GM21529 (cell line): Measurements from ENCODE around the gene ZNF316.
"Not testable (repeated sequence)": the region's sequence is repeated elsewhere in the genome, so short reads cannot be mapped to it uniquely, and the experiment has no call there.

ENCODE experiments used
- ATAC-seq: cut with Tn5 transposase; IDR thresholded peaks from one replicate; pipeline ENCODE4 v1.9.1; 2021; ENCODE audit not compliant: unreplicated experiment

Gene ZNF316

DNA sequence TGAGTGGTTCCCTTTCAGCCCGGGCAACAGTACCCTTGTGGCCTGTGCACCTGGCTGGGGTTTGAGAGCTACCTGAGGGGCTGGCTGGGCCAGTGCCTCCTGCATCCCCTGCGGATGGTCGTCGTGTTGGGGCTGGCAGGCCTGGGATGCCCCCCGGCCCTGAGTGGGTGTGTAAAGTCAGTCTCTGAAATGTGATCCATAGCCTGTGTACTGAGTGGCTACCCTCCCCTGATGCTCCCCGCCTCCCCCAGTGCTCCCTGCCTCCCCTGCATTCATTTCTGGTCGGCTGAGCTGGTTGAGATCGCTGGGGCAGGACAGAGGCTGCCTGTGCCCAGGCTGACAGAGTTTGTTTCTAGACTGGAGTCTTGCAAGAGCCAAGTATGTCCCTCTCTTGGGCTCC is 9.3 kb downstream of the ZNF316 start:
- no peak for ATAC-seq

DNA sequence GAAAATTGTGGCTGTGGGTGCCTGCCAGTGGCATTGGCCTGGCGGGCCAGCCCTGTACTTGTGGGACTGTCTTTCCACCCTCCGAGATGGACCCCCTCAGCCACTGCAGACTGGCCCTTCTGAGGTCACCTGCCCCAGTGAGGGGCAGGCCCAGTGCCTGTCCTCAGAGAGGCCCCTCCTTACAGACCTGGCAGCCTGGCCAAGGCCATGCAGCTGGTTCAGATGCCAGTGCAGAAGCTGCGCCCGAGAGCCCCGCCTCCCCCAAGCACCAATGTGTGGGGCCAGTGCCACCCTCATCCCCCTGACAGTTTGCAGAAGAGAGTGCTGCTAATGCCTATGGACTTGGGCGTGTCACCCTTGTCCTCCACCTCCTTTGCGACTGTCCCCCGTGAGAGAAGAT is 10.0 kb downstream of the ZNF316 start:
- no peak for ATAC-seq

DNA sequence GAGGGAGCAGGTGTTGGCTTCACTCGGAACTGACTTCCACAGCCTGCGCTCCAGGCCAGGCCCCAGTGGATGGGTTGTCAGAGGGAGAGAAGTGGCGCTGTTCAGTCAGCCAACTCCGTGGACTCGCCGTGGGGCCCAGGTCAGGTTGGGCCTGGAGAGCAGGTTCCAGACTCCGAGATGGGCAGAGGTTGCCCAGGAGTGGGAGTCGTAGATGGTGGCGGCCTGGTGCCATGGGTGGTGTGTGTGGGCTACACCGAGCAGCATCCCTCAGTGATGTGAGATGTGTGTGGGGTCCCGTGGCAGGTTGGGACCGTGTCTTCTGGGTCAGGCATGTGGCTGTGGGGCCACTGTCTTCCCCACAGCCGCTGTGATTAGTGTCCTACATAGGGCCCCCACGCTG is 10.4 kb downstream of the ZNF316 start:
- ATAC-seq = no peak

DNA sequence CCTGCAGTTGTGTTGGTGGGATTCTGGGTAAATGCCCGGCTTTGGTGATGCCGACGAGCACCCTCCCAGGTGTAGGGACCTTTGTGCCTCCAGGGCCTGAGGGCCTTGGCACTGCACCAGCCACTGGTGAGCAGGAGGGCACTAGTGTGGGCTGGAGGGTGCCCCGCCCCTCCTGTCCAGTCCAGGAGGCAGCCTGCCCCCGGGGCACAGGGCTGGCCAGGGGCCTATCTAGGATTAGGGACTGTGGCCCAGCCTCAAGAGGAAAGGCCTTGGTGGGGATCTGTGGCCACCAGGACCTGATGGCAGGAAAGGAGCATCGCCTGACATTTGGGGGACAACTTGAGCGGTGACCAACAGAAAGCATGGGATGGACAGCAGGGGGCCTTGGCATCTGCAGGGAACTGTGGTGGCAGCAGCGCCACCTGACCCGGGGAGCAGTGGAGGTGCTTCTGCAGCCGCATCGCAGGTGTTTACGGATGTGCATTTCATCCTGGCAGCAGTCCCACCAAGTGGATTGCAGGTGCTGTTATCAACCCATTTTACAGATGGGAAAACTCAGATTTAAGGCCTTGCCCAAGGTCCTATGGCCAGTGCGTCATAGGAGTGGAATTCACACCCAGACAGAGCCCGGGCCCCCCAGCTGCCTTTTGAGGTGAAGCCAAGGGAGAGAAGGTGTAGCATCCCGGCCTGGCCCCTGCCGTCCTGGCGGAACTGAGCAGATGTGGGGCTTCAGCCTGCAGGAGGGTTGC is 11.1 kb downstream of the ZNF316 start:
- ATAC-seq = no peak

DNA sequence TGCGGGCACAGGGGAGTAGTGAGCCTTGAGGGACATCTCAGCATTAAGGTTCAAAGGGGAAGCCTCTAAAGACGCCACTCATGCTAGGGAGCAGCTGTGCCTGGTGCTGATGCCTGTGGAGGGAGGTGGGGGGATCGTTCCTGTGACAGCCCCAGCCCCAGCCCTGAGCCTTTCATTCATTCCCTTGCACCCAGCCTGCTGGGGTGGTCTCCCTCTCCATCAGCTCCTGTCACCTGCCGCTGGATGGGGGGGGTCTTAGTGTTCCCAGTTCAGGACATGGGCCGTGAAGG is 11.6 kb downstream of the ZNF316 start:
- ATAC-seq = no peak

DNA sequence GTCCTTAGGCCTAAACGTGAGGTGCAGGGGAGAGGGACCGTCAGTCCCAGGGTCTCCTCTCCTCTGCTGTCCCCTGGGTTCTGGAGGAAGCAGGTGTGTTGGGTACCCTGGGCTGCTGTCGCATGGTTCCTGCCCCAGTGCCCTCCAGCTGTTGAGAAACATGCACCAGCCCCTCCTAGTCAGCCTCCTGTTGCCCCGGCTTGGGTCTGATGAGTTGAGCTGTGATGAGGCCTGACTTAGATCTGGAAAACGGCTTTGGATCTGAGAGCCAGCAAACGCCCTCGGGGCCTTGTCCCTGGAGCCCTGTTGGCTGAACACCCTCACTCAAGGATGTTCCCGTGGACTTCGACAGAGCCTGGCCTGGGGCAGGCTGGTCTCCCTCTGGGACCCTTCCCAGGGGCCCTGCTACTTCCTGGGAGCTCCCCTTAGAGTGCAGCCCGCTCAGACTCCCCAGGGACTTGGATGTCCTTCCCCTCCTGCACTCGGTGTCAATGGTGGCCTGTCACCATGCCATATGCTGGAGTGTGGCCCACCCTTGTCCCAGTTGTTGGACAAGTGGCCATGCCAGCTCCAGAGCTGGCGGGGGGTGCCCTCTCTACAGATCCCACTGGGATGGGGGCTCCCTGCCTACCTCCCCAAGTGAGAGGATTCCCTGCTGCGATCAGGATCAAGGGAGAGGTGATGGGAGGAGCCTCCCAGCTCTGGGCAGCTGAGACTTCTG is 12.3 kb downstream of the ZNF316 start:
- no peak for ATAC-seq

DNA sequence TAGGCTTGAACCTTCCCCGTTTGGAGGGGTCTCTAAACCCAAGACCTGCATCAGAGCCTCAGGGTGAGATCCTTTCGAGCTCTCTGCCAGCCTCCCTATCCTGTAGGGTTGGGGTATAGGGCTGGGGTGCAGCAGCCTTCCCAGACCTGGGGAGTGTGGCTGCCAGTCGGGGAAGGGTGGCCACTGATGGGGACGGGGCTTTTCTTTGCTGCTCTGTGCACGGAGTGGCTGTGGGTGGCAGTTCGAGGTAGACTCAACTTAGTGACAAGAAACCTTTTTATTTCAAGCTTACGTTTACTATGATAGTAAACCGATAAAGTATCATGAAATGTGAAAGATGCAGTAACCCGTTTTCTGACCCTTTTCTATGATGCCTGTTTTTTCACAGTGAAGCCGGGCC is 13.0 kb downstream of the ZNF316 start:
- ATAC-seq = no peak

DNA sequence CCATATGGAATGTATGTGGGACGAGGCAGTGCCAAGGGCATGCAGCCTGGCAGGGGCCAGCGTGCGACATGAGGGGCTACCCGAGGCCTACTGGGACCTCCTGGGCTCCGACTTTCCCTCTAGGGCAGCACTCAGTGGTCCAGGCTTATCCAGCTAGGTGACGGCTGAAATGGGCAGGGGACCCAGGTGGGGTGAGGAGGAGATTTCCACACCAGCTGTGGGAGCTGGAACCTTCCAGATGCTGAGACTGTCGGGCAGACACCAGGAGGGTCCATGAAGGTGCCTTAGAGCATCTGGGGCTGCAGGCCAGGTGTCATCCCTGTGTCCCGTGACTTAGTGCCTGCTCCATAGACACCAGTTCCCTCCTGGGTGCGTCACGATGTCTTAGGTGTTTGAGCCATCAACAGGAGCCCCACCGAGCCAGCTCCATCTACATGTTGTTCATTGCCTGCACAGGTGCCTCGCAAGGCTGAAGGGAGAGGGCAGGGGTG is 13.4 kb downstream of the ZNF316 start:
- ATAC-seq = no peak

DNA sequence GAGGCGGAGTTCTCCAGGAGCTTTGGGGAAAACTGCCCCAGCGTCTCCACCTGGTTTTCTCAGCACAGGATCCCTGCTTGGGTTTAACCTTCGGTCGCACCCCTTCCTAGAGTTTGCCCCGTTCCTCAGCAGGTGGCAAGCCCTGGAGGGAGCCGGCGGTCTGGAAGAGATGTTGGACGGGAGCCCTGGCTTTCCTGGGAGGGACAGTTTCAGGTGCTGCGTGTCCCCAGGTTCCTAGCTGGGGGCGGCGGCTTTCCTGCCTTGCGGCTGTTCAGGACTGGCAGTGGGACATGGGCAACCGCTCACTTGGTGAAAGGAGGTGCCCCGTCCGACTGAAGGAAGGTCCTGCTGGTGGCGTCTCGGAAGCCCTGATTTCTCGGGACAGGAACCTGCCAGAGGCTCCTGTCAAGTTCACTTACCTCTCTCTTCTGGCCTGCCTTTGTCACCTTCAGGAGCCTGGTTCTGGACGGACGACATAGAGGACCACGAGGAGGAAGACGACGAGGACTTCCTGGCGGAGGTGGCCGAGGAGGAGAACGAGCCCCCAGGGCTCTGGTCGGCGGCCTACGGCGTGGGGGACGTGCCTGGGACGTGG is 14.8 kb downstream of the ZNF316 start:
- ATAC-seq = no peak

DNA sequence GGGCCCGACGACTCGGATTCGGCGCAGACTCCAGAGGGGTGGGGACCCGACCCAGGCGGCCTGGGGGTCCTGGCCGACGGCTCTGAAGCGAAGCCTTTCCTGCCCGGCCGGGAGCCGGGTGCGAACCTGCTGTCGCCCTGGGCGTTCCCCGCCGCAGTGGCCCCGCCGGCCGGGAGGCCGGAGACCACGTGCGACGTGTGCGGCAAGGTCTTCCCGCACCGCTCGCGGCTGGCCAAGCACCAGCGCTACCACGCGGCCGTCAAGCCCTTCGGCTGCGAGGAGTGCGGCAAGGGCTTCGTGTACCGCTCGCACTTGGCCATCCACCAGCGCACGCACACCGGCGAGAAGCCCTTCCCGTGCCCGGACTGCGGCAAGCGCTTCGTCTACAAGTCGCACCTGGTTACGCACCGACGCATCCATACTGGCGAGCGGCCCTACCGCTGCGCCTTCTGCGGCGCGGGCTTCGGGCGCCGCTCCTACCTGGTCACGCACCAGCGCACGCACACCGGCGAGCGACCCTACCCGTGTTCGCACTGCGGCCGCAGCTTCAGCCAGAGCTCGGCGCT is 15.4 kb downstream of the ZNF316 start:
- ATAC-seq = no peak

DNA sequence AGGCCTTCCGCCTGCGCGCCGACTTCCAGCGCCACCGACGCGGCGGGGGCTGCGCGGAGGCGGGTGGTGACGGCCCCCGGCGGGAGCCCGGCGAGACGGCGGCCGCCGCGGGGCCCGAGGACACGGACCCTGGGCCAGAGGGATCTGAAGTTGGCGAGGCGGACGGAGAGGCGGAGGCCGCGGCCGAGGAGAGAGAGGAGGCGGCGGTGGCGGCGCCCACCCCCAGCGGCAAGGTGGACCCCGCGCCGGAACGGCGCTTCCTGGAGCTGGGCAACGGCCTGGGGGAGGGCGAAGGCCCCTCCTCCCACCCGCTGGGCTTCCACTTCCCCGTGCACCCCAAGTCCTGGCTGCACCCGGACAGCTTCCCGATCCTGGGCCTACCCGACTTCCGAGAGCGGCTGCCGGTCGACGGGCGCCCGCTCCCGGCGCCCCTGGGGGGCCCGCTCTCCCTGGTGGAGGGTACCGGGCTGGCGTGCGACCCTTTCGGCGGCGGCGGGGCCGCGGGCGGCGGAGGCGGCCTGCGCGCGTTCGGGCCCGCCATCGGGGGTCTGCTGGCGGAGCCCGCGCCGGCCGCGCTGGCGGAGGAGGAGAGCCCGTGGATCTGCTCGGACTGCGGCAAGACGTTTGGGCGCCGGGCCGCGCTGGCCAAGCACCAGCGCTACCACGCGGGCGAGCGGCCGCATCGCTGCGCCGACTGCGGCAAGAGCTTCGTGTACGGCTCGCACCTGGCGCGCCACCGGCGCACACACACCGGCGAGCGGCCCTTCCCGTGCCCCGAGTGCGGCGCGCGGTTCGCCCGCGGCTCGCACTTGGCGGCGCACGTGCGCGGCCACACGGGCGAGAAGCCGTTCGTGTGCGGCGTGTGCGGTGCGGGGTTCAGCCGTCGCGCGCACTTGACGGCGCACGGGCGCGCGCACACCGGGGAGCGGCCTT is 16.2 kb downstream of the ZNF316 start:
- ATAC-seq = no peak

DNA sequence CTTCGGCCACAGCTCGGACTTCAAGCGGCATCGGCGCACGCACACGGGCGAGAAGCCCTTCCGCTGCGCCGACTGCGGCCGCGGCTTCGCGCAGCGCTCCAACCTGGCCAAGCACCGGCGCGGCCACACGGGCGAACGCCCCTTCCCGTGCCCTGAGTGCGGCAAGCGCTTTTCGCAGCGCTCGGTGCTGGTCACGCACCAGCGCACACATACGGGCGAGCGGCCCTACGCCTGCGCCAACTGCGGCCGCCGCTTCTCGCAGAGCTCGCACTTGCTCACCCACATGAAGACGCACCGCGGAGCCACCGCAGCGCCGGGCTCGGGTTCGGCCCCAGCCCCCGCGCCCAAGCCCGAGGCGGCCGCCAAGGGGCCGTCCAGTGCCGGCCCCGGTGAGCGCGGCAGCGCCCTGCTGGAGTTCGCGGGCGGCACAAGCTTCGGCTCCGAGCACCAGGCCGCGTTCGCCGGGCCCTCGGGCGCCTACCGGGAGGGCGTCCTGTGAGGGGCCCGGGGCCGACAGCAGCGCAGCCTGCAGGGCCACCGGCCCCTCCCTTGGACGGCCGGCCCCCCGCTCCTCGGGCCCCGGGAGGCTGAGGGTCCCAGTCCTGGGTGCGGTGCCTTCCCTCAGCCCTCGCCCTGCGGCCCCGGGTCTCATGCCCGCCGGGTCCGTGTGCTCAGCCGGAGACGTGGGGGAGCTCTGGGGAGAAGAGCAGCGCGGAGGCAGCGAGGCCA is 17.2 kb downstream of the ZNF316 start:
- no peak for ATAC-seq

DNA sequence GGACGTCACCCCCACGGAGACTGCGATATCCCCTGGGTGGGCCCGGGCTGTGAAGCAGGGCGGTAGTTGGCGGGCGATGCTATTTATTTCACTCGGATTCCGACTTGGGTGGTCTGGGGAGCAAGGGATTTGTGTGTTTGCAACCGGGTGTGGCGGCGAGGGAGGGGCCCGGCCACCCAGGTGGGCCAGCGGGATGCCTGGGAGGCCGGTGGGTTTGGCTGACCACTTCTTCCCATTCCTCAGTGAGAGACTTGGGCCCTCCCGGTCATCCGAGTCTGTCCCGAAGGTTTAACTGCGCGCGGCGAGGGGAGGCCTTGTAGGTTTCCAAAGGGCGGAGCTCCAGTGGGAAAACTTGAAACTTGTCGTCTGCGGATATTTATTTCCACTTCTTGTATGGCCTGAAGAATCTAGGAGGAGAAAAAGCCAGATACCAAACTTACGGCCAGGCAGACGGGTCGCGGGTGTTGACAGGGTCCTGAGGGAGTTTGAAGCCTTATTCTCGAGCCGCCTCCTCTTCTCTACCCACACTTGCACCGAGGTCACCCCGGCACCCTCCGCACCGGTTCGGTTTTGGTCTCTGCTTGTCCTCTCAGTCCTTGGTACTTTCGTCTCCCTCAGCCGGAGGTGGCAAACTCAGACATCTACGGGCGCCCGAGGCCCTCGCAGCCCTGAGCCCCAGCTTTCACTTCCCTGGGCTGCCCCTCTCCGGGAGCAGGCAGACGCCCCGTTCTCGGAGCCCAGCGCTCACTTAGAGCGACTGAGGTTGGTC is 17.9 kb downstream of the ZNF316 start:
- no peak for ATAC-seq

DNA sequence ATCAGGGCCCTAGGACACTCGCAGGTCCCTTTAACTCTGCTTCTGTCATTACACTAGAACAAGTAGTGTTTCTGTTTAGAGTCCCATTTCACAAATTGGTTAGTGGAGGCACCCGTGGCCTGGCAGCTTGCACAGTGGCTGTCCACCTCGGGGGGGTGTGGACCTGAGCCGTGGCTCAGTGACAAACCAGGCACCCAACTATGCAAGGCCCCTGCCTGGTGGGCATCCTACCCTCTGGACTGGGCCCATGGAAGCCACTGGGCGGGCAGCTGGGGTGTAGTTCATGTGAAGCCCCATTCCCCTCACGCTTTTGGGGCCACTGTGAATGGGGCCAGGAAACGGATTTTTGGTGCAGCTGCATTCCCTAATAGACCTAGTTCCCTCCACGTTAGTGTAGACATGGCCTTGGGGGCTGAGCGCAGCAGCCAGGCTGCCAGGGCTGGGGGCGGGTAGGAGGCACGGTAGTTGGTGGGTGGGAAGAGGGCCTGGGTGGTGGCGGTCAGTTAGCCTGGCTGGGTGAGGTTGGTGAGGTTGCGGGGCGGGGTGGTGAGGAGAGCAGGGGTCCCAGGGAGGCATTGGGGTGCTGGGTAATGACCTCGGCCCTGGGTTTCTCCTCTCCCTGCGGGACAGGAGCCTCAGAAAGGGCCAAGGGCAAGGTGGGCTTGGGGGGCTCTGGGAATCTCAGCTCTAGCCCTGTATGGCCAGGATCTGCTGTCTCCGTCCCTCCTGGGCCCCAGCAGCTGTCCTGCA is 18.7 kb downstream of the ZNF316 start:
- ATAC-seq = no peak

DNA sequence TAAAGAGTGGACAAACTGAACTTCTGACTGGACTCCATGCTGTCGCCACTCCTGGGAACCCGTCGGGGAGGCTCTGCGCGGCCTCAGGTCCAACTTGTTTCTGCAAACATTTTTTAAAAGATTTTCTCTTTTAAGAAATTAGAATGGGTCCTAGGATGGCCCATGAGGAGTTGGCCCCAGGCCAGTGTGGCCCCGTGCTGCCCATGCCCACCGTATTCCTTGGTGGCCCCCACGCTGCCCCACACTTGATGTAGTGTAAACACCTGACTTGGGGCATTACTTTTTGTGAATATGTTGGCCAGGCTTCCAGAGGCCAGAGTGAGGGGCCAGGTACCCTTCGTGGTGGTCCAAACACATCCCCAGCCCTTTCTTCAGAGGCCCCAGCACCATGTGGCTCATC is 19.3 kb downstream of the ZNF316 start:
- ATAC-seq = no peak

DNA sequence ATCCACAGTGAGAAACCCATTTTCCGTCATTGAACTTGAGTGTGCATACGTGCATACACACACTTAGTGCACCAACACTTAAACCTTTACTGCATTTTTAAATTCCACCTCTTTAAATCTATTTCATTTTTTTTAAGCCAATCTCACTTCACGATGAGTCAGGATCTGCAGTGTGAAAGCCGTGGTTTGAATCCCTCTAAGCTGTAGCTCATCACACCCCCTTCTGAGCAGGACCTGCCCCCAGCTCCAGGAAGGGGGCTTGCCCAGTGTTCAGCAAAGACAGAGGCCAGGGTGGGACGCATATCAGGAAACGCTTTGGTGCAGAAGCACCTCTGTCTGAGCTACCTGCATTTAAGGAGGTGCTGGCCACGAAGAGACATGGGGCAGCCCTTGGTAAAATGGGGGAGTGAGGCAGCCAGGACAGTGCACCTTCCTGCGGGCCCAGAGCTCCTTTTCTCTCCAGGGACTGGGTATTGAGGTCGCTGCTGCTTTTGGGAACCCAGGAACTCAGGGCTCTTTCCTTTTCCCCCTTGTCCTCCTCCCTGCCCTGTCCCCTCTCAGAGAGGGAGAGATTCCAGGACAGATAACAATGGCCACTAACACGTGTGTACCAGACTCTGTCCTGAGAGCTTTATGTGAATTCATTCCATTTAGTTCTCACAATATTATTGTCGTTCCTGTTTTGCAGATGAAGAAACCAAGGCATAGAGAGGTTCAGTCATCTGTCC is 21.7 kb downstream of the ZNF316 start:
- ATAC-seq = no peak

DNA sequence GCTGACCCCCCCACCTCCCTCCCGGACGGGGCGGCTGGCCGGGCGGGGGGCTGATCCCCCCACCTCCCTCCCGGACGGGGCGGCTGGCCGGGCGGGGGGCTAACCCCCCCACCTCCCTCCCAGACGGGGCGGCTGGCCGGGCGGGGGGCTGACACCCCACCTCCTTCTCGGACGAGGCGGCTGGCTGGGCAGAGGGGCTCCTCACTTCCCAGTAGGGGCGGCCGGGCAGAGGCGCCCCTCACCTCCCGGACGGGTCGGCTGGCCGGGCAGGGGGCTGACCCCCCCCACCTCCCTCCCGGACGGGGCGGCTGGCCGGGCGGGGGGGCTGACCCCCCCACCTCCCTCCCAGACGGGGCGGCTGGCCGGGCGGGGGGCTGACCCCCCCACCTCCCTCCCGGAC is 33.7 kb downstream of the ZNF316 start:
- ATAC-seq = not testable (repeated sequence)

DNA sequence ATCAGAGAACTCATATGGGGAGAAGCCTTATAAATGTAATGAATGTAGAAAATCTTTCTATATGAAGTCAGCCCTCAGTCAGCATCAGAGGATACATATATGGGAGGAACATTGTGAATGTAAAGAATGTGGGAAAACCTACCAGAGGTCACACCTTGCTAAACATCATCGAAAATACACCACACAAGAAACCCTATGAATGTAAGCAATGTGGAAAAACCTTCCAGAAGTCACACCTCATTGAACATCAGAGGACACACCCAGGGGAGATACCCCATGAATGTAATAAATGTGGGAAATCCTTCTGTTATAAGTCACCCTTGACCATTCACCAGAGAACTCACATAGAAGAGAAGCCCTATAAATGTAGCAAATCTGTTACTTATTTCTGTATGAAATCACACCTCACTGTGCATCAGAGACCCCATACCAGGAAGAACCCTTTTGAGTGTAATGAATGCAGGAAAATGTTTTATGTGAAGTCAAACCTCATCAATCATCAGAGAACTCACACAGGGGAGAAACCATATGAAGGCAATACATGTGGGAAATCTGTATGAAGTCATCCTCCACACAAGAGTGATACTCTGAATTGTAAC is 38.8 kb downstream of the ZNF316 start:
- ATAC-seq = no peak
